Heart left ventricle (tissue), 16 donors: ENCODE measurements around the gene DRC3. TPM values are rescaled to one million over a fixed set of nuclear protein-coding genes. Genes with fewer than 3 reads are reported as not detected.

Source experiments
- ATAC-seq, 4 donors: fragments of 200-7000 bp; cut with Tn5 transposase; one replicate each; pipeline ENCODE4 v1.9.1; 2020 to 2022; ENCODE audit warnings: moderate library complexity in 4 of 4, mild to moderate bottlenecking in 3 of 4, moderate number of reproducible peaks in 1 of 4
- DNase-seq, 5 donors: peaks; one replicate each; pipeline ENCODE4 v3.0.0-alpha.2; 2020
- H3K27ac ChIP-seq, 12 donors: fragments of 200-600 bp; sonication (generic) in 4 of 12; one replicate each; pipeline versions ENCODE4 v1.5.0 to v1.8.0; 2016 to 2022; ENCODE audit warnings: mild to moderate bottlenecking in 2 of 12
- H3K27me3 ChIP-seq, 9 donors: fragments of 200-600 bp; sonication (generic) in 2 of 9; one replicate each; pipeline versions ENCODE4 v1.5.1 to v1.8.0; 2016 to 2022; ENCODE audit warnings: mild to moderate bottlenecking in 3 of 9
- H3K36me3 ChIP-seq, 9 donors: fragments of 200-600 bp; sonication (generic) in 2 of 9; one replicate each; pipeline versions ENCODE4 v1.5.0 to v1.8.0; 2018 to 2022; ENCODE audit warnings: mild to moderate bottlenecking in 2 of 9
- H3K4me1 ChIP-seq, 12 donors: fragments of 200-600 bp; sonication (generic) in 4 of 12; one replicate each; pipeline versions ENCODE4 v1.5.0 to v1.8.0; 2016 to 2022; ENCODE audit warnings: mild to moderate bottlenecking in 3 of 12
- H3K4me3 ChIP-seq, 12 donors: fragments of 200-600 bp; sonication (generic) in 4 of 12; one replicate each; pipeline versions ENCODE4 v1.5.0 to v1.8.0; 2017 to 2022; ENCODE audit warnings: mild to moderate bottlenecking in 9 of 12, moderate library complexity in 4 of 12
- H3K9me3 ChIP-seq, 12 donors: fragments of 200-600 bp; sonication (generic) in 4 of 12; one replicate each; pipeline versions ENCODE4 v1.5.0 to v1.8.0; 2016 to 2022; ENCODE audit warnings: mild to moderate bottlenecking in 1 of 12
- POLR2A ChIP-seq, 2 donors: fragments of 450-650 bp; IDR thresholded peaks; one replicate each; pipeline ENCODE4 v1.6.1; 2017; ENCODE audit warnings: antibody characterized with exemption in 2 of 2, mild to moderate bottlenecking in 2 of 2, moderate library complexity in 2 of 2
- WGBS, 4 donors: extraction: QIAGEN DNeasy Blood & Tissue Kit in 2 of 4; methylation state at CpG; one replicate each; pipeline versions ENCODE4 v1.1.5 to v1.1.7; 2013 to 2018; 5-methylcytosine and 5-hydroxymethylcytosine counted together
- intact Hi-C, 10 donors: fragments of 100-400 bp; cut with DNase I; formaldehyde crosslinking; loops; one replicate each; pipeline versions ENCODE4 v1.11.1 to v1.14.2; 2022
- polyA plus RNA-seq, 2 donors: library from polyadenylated mRNA; stranded (reverse); fragments of 200-250 nt; gene quantifications; one replicate each; pipeline ENCODE4 v1.2.3, GENCODE V29; 2013
- total RNA-seq, 9 donors: library from RNA; depleted of rRNA in 2 of 9; stranded (reverse); fragments of >200 nt in 2 of 9; fragmentation: NEBNext Ultra II Directional in 3 of 9; extraction: Animal tissue kit (Norgen Biotek cat#: 25700) in 3 of 9; gene quantifications; one replicate each; pipeline versions ENCODE4 v1.1.0 to v1.2.4, GENCODE V29; 2016 to 2023
- TF ChIP-seq, protein P1 (sequence below), 12 donors: fragments of 200-600 bp; sonication (generic) in 4 of 12; IDR thresholded peaks; one replicate each; pipeline versions ENCODE4 v1.5.0 to v1.8.0; 2018 to 2022; ENCODE audit warnings: antibody characterized with exemption in 12 of 12, mild to moderate bottlenecking in 5 of 12
- donor health status: ischemic (EF 13 %, LVEDD 7.1; RV severe dilation, severe dysfunction).
- donor health status: healthy with polysubstance abuse.
- donor health status: DM: no; HTN: yes; CAD: no.
- donor health status: DM: no; HTN: no; CAD: no.
- donor health status: ischemic (EF 25% LVEDD 6.9; RV normal size, moderate dysfunction).
- donor health status: ischemic (EF 25% LVEDD 5.7; RV mildly dilated, moderate dysfunction).
- donor health status: healthy.
- donor health status: DM: yes; HTN: yes; CAD: no.
- donor health status: ischemic (EF 35%, LVEDD 5.7; RV mildly dilated, moderate dysfunction).
- donor health status: nonischemic (EF 11% LVEDD 7.7; RV severe dilation, severe dysfunction).
- donor health status: DM: yes; HTN: yes; CAD: no.
- donor health status: PGD.
- donor health status: ischemic (EF 29% LVEDD 5.4; RV normal size, mild dysfunction).
- donor health status: nonischemic (EF 23%, LVEDD 6.1; RV moderate dilation, normal function).

DRC3 gene
- total and polyA plus RNA-seq, 11 donors, result 0.42 to 3.7 (median 1.00) TPM

DNA sequence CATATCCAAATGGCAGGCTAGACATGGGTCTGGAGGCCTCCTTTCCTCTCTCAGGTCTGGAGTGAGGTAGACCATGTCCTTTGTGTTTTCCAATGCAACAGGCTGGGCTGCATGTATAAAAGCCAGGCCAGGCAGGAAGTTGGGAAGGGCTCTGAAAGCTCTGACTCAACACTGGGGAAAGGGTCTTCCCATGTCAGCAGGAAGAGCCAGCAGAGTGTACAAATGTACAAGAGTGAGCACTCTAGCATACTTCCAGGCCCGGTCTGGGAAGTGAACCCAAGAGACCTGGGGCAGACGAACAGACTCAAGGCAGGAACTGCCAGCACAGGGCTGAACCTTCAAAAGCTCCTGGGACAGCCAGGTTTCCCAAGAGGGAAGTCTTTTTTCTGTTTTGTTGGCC is 59.3 kb downstream of the DRC3 start:
- DNase-seq, result no peak
- WGBS, 4 donors, result 16 to 47% (median 35%) methylated on average over 2 of the region's 2 CpGs
- TF ChIP-seq POLR2A (IDR thresholded peaks at IDR 0.05), result no peak
- TF ChIP-seq, protein P1, sequence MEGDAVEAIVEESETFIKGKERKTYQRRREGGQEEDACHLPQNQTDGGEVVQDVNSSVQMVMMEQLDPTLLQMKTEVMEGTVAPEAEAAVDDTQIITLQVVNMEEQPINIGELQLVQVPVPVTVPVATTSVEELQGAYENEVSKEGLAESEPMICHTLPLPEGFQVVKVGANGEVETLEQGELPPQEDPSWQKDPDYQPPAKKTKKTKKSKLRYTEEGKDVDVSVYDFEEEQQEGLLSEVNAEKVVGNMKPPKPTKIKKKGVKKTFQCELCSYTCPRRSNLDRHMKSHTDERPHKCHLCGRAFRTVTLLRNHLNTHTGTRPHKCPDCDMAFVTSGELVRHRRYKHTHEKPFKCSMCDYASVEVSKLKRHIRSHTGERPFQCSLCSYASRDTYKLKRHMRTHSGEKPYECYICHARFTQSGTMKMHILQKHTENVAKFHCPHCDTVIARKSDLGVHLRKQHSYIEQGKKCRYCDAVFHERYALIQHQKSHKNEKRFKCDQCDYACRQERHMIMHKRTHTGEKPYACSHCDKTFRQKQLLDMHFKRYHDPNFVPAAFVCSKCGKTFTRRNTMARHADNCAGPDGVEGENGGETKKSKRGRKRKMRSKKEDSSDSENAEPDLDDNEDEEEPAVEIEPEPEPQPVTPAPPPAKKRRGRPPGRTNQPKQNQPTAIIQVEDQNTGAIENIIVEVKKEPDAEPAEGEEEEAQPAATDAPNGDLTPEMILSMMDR (IDR thresholded peaks at IDR 0.05), result no peak
- ATAC-seq, result peak; percentile 2 to 49 (median 22)
- H3K36me3 ChIP-seq, result peaks cover 0 to 12% (median 0%) of the 10 kb centered on the region in 9 donors
- H3K9me3 ChIP-seq, result no peaks in the 10 kb centered on the region
- peaks cover 0 to 50% (median 23%) of the 10 kb centered on the region in 12 donors for H3K4me1 ChIP-seq
- intact Hi-C loops, result loop anchor here (2.0 to 10.0 kb wide), 17 partner anchors 37 to 677 kb away; partner anchors contain the start of genes RAI1 (in 7 of the 10), DRC3 (in 2 of the 10) and TOM1L2 (in 2 of the 10)
- H3K4me3 ChIP-seq, result no peak overlapping the region
- peak overlapping the region in 11 of 12 donors; percentile 3 to 66 (median 39) for H3K27ac ChIP-seq
- H3K27me3 ChIP-seq, result no peaks in the 10 kb centered on the region

DNA sequence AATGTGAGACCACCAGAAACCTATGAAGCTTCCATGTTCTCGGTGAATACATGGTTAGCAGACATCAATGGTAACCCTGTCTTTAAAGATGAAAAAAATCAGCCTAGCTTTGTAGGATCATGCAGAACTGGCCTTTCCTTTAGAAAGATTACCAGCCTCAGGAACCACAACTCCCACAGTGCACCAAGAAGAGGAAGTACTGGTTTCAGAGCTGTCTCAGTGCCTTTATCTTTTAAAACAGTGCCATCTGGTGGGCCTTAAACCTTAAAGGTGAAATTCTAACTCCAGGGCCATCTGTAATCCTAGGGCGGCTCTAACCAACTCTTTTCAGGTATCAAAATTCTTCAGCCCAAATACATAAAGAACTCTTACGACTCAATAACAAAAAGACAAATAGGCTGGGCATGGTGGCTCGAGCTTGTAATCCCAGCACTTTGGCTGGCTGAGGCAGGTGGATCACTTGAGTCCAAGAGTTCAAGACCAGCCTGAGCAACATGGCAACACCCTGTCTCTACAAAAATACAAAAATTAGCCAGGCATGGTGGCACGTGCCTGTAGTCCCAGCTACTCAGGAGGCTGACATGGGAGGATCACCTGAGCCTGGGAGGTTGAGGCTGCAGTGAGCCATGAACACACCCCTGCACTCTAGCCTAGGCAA is 60.9 kb downstream of the DRC3 start:
- H3K4me3 ChIP-seq, result no peak overlapping the region
- WGBS, 4 donors, result 24 to 31% (median 27%) methylated on average over 5 of the region's 5 CpGs
- H3K36me3 ChIP-seq, result no peaks in the 10 kb centered on the region
- no peak overlapping the region for H3K27ac ChIP-seq
- peak in 2 of 5 donors; percentile 67 to 70 for DNase-seq
- no peak for TF ChIP-seq POLR2A (IDR thresholded peaks at IDR 0.05)
- TF ChIP-seq, protein P1 (IDR thresholded peaks at IDR 0.05), result peak; percentile 42 to 74 (median 64)
- ATAC-seq, result peak; percentile 74 to 89 (median 85)
- H3K9me3 ChIP-seq, result no peaks in the 10 kb centered on the region
- intact Hi-C loops, result loop anchor here (1.0 to 10.0 kb wide), 19 partner anchors 39 to 679 kb away; partner anchors contain the start of genes RAI1 (in 8 of the 10), DRC3 (in 2 of the 10) and TOM1L2 (in 2 of the 10)
- no peaks in the 10 kb centered on the region for H3K27me3 ChIP-seq
- H3K4me1 ChIP-seq, result peaks cover 0 to 54% (median 26%) of the 10 kb centered on the region in 12 donors

GRCh38 chr17:18035704-18036103 is 63.0 kb downstream of the DRC3 start:
- Histone ChIP-seq H3K27me3 (no peaks in the 10 kb centered on the region), H3K4me3 (no peak overlapping the region), H3K9me3 (no peaks in the 10 kb centered on the region), H3K27ac (no peak overlapping the region), H3K36me3 (no peaks in the 10 kb centered on the region), H3K4me1 (peaks cover 0 to 56% (median 29%) of the 10 kb centered on the region in 12 donors)
- WGBS, 4 donors, result 54 to 74% (median 57%) methylated on average over 2 of the region's 2 CpGs
- DNase-seq (no peak), ATAC-seq (no peak)
- no peak for TF ChIP-seq POLR2A (IDR thresholded peaks at IDR 0.05)
- TF ChIP-seq, protein P1 (IDR thresholded peaks at IDR 0.05), result no peak
- intact Hi-C loops, result loop anchor here in 8 of 10 donors (5.0 to 10.0 kb wide), 10 partner anchors 43 to 681 kb away; partner anchors contain the start of genes DRC3 (in 2 of the 8), RAI1 (in 2 of the 8) and TOM1L2 (in 2 of the 8)

GRCh38 chr17:18037486-18037885 is 64.8 kb downstream of the DRC3 start:
- no peaks in the 10 kb centered on the region for H3K9me3 ChIP-seq
- ATAC-seq (no peak), DNase-seq (no peak)
- TF ChIP-seq, protein P1 (IDR thresholded peaks at IDR 0.05), result no peak
- no peak for TF ChIP-seq POLR2A (IDR thresholded peaks at IDR 0.05)
- H3K4me1 ChIP-seq, result peaks cover 0 to 54% (median 37%) of the 10 kb centered on the region in 12 donors
- H3K36me3 ChIP-seq, result no peaks in the 10 kb centered on the region
- 76 to 87% (median 84%) methylated on average over 6 of the region's 6 CpGs for WGBS, 4 donors
- no peaks in the 10 kb centered on the region for H3K27me3 ChIP-seq
- intact Hi-C loops, result loop anchor here in 8 of 10 donors (5.0 to 10.0 kb wide), 10 partner anchors 45 to 683 kb away; partner anchors contain the start of genes DRC3 (in 2 of the 8), RAI1 (in 2 of the 8) and TOM1L2 (in 2 of the 8)
- peak overlapping the region in 2 of 12 donors; percentile 72 to 93 for H3K4me3 ChIP-seq
- peak overlapping the region in 1 of 12 donors; percentile 71 for H3K27ac ChIP-seq
